Neural crest cell (in vitro differentiated cells): Measurements from ENCODE around the gene PNMA6E. TPM values are rescaled to one million over a fixed set of nuclear protein-coding genes. Genes with fewer than 3 reads are reported as not detected.
A peak's percentile ranks its signal among the peaks of the same experiment; 100 is the strongest.

Experiments
- DNase-seq: peaks from one replicate; pipeline ENCODE4 v3.0.0; 2021; ENCODE audit warnings: low read depth, mixed read lengths, low spot score
- H3K27ac Mint-ChIP-seq: one replicate; pipeline ENCODE4 v1.8.0; 2021; ENCODE audit warnings: mild to moderate bottlenecking, mixed read lengths; ENCODE audit not compliant: unreplicated experiment
- H3K27me3 Mint-ChIP-seq: 2 replicates; pipeline ENCODE4 v1.8.0; 2021; ENCODE audit warnings: low read depth, mild to moderate bottlenecking, mixed read lengths
- H3K36me3 Mint-ChIP-seq: 2 replicates; pipeline ENCODE4 v1.8.0; 2021; ENCODE audit warnings: low read depth, mild to moderate bottlenecking, mixed read lengths
- H3K4me1 Mint-ChIP-seq: 2 replicates; pipeline ENCODE4 v1.8.0; 2021; ENCODE audit warnings: mixed read lengths
- H3K4me3 Mint-ChIP-seq: one replicate; pipeline ENCODE4 v1.8.0; 2021; ENCODE audit warnings: mild to moderate bottlenecking, mixed read lengths
- H3K9me3 Mint-ChIP-seq: 2 replicates; pipeline ENCODE4 v1.8.0; 2021; ENCODE audit warnings: mixed read lengths
- CTCF ChIP-seq: fragments of 200-600 bp; sonication (generic); conservative IDR thresholded peaks from 2 replicates; pipeline ENCODE4 v1.5.0; 2021; ENCODE audit warnings: antibody characterized with exemption, mild to moderate bottlenecking
- total RNA-seq: library from RNA; stranded (reverse); gene quantifications from 2 replicates; pipeline ENCODE4 v1.2.1, GENCODE V29; 2021

Gene PNMA6E
- total RNA-seq, 1 donor from 2014 or later = not detected

GRCh38 chrX:153410373-153410772, 9.2 kb upstream of the PNMA6E start:
- Mint-ChIP-seq H3K27me3 (peaks cover 18% of the 10 kb centered on the region), H3K9me3 (no peaks in the 10 kb centered on the region), H3K27ac (no peak overlapping the region), H3K36me3 (no peaks in the 10 kb centered on the region), H3K4me3 (peak overlapping the region; percentile 56), H3K4me1 (peaks cover 7% of the 10 kb centered on the region)
- DNase-seq = no peak
- TF ChIP-seq CTCF = no peak

DNA sequence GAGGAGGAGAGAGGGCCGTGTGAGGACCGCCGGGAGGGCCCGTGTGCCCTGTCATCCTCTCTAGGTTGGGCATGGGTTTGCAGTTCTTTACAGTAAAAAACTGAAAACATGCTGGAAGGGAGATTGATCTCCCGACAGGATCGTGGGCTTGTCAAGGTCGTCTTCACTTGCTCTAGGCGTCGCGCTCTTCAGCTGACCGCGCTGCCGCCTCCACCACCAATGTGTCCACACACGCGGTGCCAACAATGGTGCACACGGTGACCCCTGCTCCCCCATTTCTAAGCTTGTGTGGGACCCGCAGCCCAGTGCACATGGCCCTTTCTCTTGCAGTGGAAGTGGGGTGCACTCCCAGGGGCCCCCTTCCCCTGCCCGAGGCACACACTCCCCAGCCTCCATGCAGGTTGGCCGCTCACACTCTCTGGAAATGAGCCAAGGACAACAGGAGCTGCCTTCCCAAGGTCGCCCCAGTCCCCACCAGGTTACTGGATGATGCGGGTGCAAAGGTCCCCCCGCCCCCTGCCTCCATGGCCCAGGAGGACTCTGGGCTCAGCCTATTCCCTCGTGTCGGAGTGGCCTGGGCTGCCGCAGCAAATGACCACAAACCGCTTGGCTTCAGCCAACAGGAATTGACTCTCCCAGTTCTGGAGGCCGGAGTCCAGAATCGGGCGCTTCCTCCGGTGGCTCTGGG, 8.4 kb upstream of the PNMA6E start:
- peaks cover 19% of the 10 kb centered on the region for H3K27me3 Mint-ChIP-seq
- H3K4me3 Mint-ChIP-seq = no peak overlapping the region
- no peak for TF ChIP-seq CTCF
- H3K36me3 Mint-ChIP-seq = no peaks in the 10 kb centered on the region
- no peak for DNase-seq
- peaks cover 7% of the 10 kb centered on the region for H3K4me1 Mint-ChIP-seq
- H3K27ac Mint-ChIP-seq = no peak overlapping the region
- no peaks in the 10 kb centered on the region for H3K9me3 Mint-ChIP-seq

GRCh38 chrX:153408871-153409351, 7.8 kb upstream of the PNMA6E start:
- H3K4me1 Mint-ChIP-seq = peaks cover 7% of the 10 kb centered on the region
- TF ChIP-seq CTCF = no peak
- no peaks in the 10 kb centered on the region for H3K36me3 Mint-ChIP-seq
- no peak overlapping the region for H3K27ac Mint-ChIP-seq
- DNase-seq = no peak
- no peak overlapping the region for H3K4me3 Mint-ChIP-seq
- no peaks in the 10 kb centered on the region for H3K9me3 Mint-ChIP-seq
- H3K27me3 Mint-ChIP-seq = peaks cover 21% of the 10 kb centered on the region

DNA sequence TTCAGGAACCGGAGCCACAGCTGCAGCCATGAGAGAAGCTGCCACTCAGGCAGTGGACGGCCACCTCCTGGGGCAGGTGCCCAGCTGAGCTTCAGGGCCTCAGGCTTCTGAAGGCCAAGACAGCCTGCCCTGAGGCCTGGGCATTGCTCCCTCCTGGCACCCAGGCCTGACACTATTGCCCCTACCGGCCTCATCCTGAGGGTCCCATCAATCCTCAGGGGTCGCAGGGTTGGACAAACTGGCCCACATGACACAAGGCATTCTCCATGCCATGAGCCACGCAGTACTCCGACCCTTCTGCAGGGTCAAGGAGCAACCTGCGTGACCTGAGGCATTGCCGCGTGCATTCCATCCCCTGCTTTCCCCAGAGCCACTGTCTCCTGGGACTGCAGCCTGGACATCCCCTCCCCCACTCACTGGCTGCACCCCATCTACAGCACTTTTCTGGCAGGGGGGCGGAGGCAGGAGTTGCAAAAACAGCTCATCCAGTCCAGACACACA, 7.1 kb upstream of the PNMA6E start:
- Mint-ChIP-seq H3K27ac (no peak overlapping the region), H3K36me3 (no peaks in the 10 kb centered on the region), H3K4me3 (no peak overlapping the region), H3K4me1 (peaks cover 7% of the 10 kb centered on the region), H3K9me3 (peaks cover under 1% of the 10 kb centered on the region), H3K27me3 (peaks cover 22% of the 10 kb centered on the region)
- DNase-seq = no peak
- no peak for TF ChIP-seq CTCF

DNA sequence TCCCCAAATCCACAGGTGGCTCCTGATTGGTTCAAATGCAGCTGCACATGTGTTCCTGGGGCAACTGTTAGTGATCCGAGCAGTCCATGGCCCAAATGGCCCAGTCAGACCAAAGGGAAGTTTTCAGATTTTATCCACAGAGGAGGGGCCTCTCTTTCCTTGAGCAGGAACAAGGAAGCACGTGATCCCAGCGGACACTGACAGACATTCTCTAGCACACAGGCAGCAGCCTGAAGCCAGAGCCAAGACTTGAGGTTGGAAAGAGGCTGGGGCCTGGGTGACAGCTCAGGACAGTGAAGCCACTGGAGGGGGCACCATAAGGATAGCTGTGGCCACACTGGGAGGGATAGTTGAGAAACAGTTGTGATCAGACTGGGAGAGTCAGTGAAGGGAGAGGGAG, 6.6 kb upstream of the PNMA6E start:
- TF ChIP-seq CTCF = no peak
- no peak overlapping the region for H3K27ac Mint-ChIP-seq
- H3K9me3 Mint-ChIP-seq = peaks cover 6% of the 10 kb centered on the region
- peaks cover 28% of the 10 kb centered on the region for H3K27me3 Mint-ChIP-seq
- H3K4me1 Mint-ChIP-seq = peaks cover 7% of the 10 kb centered on the region
- no peaks in the 10 kb centered on the region for H3K36me3 Mint-ChIP-seq
- H3K4me3 Mint-ChIP-seq = no peak overlapping the region
- DNase-seq = no peak
